GM10248 (cell line): Measurements from ENCODE around the gene PGAP2.
"Not testable (repeated sequence)": the region's sequence is repeated elsewhere in the genome, so short reads cannot be mapped to it uniquely, and the experiment has no call there.

Source experiments
- CTCF ChIA-PET: fragments of 300-600 bp; sonication (Branson Sonifier 250); formaldehyde crosslinking; extraction: SDS; loops from one replicate; lab custom pipeline; 2021; ENCODE audit warnings: antibody characterized with exemption; lab: Yijun Ruan, JAX
- POLR2A ChIA-PET: fragments of 350-650 bp; sonication (Branson Sonifier 250); formaldehyde crosslinking; extraction: SDS; loops from one replicate; lab custom pipeline; 2020; ENCODE audit warnings: antibody characterized with exemption; lab: Yijun Ruan, JAX
- DNase-seq: peaks from one replicate; pipeline ENCODE4 v3.0.0; 2012; ENCODE audit errors: extremely low spot score
- TF ChIP-seq, protein P1 (sequence below): IDR thresholded peaks from 2 replicates; pipeline ENCODE4 v1.5.1; 2012; ENCODE audit warnings: mild to moderate bottlenecking, low read depth; ENCODE audit errors: extremely low read depth, missing control alignments, control extremely low read depth

PGAP2 gene

DNA sequence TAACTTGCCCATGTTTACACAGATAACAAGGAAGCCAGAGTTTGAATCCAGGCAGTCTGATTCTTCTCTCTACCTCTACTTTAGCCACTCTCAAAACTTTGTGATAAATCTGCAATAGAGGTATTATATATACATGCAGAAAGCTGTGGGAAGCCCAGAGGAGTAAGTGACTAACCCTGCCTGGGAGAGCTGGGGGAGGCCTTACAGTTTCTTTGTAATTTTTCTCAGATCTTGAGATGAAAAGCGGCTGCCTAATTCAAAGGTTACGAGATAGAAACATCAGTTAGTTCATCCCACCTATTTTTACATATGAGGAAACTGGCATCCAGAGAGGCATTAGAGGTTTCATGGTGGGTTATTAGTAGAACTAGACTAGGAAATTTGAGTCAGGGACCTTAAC is 52.0 kb downstream of the PGAP2 start:
- ChIA-PET CTCF (interaction anchor here (5.0 to 43.8 kb wide), 4 partner anchors 11 to 210 kb away, joined by 35 to 1411 read pairs (median 376); partner anchors contain the start of gene RHOG), POLR2A (no interaction called here)
- TF ChIP-seq, protein P1, sequence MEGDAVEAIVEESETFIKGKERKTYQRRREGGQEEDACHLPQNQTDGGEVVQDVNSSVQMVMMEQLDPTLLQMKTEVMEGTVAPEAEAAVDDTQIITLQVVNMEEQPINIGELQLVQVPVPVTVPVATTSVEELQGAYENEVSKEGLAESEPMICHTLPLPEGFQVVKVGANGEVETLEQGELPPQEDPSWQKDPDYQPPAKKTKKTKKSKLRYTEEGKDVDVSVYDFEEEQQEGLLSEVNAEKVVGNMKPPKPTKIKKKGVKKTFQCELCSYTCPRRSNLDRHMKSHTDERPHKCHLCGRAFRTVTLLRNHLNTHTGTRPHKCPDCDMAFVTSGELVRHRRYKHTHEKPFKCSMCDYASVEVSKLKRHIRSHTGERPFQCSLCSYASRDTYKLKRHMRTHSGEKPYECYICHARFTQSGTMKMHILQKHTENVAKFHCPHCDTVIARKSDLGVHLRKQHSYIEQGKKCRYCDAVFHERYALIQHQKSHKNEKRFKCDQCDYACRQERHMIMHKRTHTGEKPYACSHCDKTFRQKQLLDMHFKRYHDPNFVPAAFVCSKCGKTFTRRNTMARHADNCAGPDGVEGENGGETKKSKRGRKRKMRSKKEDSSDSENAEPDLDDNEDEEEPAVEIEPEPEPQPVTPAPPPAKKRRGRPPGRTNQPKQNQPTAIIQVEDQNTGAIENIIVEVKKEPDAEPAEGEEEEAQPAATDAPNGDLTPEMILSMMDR, result no peak
- no peak for DNase-seq

GRCh38 chr11:3860898-3861393 is 52.6 kb downstream of the PGAP2 start:
- DNase-seq, POLR2A ChIA-PET: not testable (repeated sequence)
- CTCF ChIA-PET, result interaction anchor here (0.9 to 43.8 kb wide), 6 partner anchors 11 to 209 kb away, joined by 3 to 1411 read pairs (median 182); partner anchors contain the start of gene RHOG

GRCh38 chr11:3861683-3862082 is 53.3 kb downstream of the PGAP2 start:
- TF ChIP-seq, protein P1, result no peak
- DNase-seq, result no peak
- ChIA-PET POLR2A (no interaction called here), CTCF (interaction anchor here (0.9 to 43.8 kb wide), 5 partner anchors 11 to 208 kb away, joined by 3 to 1411 read pairs (median 35); partner anchors contain the start of gene RHOG)

DNA sequence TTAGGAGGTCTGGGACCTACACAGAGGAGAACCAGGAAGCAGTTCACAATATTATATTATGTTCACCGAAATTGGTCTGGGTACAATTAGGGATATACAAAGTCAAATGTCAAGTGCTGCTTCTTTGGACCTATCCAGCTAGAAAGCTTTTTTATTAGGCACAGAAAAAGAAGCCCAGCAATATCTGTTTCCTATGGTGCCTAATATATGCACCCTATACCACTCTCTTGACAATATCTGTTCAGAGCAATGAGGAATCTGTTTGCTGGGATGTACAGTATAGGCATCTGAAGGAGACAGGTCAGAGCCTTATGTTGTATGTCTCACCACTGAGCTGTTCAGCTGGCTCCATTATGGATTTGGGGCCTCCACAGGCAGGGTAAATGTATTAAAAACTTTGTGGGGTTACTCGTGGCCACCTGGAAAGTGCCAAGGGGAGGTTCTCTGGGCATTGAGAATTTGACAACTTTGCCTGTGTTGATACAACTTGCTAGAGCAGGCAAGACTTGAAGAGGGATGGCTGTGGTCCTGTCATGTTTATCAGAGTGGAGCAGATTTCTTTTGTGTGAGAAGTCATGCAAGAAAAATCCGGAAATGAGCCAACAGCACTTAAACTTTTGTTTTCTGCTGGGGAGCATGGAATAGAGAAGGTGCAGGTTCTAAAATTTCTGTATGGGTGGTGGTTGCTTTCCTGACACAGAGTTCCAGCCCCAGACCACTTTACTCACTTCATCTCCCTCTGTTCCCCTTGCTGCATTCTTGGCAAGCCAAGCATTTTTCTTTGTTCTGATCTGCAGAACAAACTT is 57.2 kb downstream of the PGAP2 start:
- ChIA-PET POLR2A (interaction anchor here (2.1 kb wide), 1 partner anchor 11 kb away, joined by 10 read pairs; the partner anchor contains the start of gene STIM1), CTCF (interaction anchor here (1.5 to 43.8 kb wide), 5 partner anchors 10 to 205 kb away, joined by 6 to 1411 read pairs (median 36); partner anchors contain the start of genes RHOG and STIM1)
- no peak for DNase-seq
- TF ChIP-seq, protein P1, result no peak

GRCh38 chr11:3866206-3866605 is 57.8 kb downstream of the PGAP2 start:
- DNase-seq, result no peak
- POLR2A ChIA-PET, result interaction anchor here (2.1 kb wide), 1 partner anchor 11 kb away, joined by 10 read pairs; the partner anchor contains the start of gene STIM1
- TF ChIP-seq, protein P1, result no peak
- CTCF ChIA-PET, result interaction anchor here (1.5 to 43.8 kb wide), 4 partner anchors 12 to 204 kb away, joined by 10 to 1411 read pairs (median 229); partner anchors contain the start of genes RHOG and STIM1

- ChIA-PET POLR2A (interaction anchor here (2.1 kb wide), 1 partner anchor 12 kb away, joined by 10 read pairs; the partner anchor contains the start of gene STIM1), CTCF (interaction anchor here (1.3 to 43.8 kb wide), 6 partner anchors 11 to 203 kb away, joined by 3 to 1411 read pairs (median 20); partner anchors contain the start of gene STIM1)
- TF ChIP-seq, protein P1, result no peak
- DNase-seq, result no peak
Measured at GRCh38 chr11:3866836-3867208, 58.5 kb downstream of the PGAP2 start.
